Measurements from ENCODE around the gene WWC1. TPM values are rescaled to one million over a fixed set of nuclear protein-coding genes. Genes with fewer than 3 reads are reported as not detected.

The WWC1 gene
- total RNA-seq, 1 experiment from 2014 or later = 52.6 TPM

GRCh38 chr5:168350315-168350714, 58.9 kb downstream of the WWC1 start:
- CTCF ChIA-PET = no interaction called here
- H3K9me2 ChIP-seq (ENCODE audit: insufficient read depth) = no peaks in the 10 kb centered on the region
- POLR2A ChIA-PET = no interaction called here
- H3K27ac ChIP-seq (ENCODE audit: low read depth, low read length) = no peak overlapping the region
- no peak for ATAC-seq
- BruUV-seq (replicated peaks) = no TSS peak
- peaks cover 4% of the 10 kb centered on the region; the same call in 1 of the 2 replicates for H4K20me1 ChIP-seq (ENCODE audit: insufficient read depth)
- intact Hi-C loops (cut with micrococcal nuclease) = no loop called here
- peaks cover 85% of the 10 kb centered on the region for H3K79me2 ChIP-seq (ENCODE audit: insufficient read depth, low read length)
- H3K4me3 ChIP-seq (replicated peaks in 1 of 2; ENCODE audit: low read depth in 1 of 2, low read length in 2 of 2) = no peak overlapping the region
- no peak for DNase-seq (ENCODE audit: low read depth, low spot score)
- H3K4me2 ChIP-seq (ENCODE audit: low read length) = no peak overlapping the region
- H3K36me3 ChIP-seq (ENCODE audit: control insufficient read depth in 1 of 2, insufficient read depth in 2 of 2, low read length in 2 of 2) = no peaks in the 10 kb centered on the region
- no peak overlapping the region for H3K9ac ChIP-seq (ENCODE audit: low read length)
- H3K4me1 ChIP-seq (ENCODE audit: control insufficient read depth in 1 of 2, insufficient read depth in 2 of 2, low read length in 2 of 2) = peaks cover 14 to 40% of the 10 kb centered on the region in 2 experiments
- no peak for TF ChIP-seq CEBPB (IDR thresholded peaks at IDR 0.05; ENCODE audit: low read depth)
- TF ChIP-seq CBX3 (IDR thresholded peaks at IDR 0.05; ENCODE audit: low read depth) = no peak
- RAD21 ChIA-PET (ENCODE audit: low non-redundant PET in 1 of 2, low total read pairs in 2 of 2, uncharacterized antibody in 2 of 2, unreplicated experiment in 2 of 2) = no interaction called here
- no peaks in the 10 kb centered on the region for H3K27me3 ChIP-seq (ENCODE audit: insufficient read depth, low read length)
- no peaks in the 10 kb centered on the region for H3K9me3 ChIP-seq (ENCODE audit: control insufficient read depth in 1 of 2, insufficient read depth in 1 of 2, low read depth in 1 of 2, low read length in 2 of 2)
- H2AFZ ChIP-seq (ENCODE audit: low read depth, low read length, poor library complexity, severe bottlenecking) = no peak overlapping the region

GRCh38 chr5:168353216-168353957, 61.9 kb downstream of the WWC1 start:
- H2AFZ ChIP-seq (ENCODE audit: low read depth, low read length, poor library complexity, severe bottlenecking) = no peak overlapping the region
- no peak overlapping the region for H3K4me3 ChIP-seq (replicated peaks in 1 of 2; ENCODE audit: low read depth in 1 of 2, low read length in 2 of 2)
- peaks cover 6 to 37% of the 10 kb centered on the region in 2 experiments; a peak in 3 of 4 replicates for H3K4me1 ChIP-seq (ENCODE audit: control insufficient read depth in 1 of 2, insufficient read depth in 2 of 2, low read length in 2 of 2)
- DNase-seq (ENCODE audit: low read depth, low spot score) = no peak
- no peak for ATAC-seq
- no peak overlapping the region for H3K27ac ChIP-seq (ENCODE audit: low read depth, low read length)
- peaks cover 4% of the 10 kb centered on the region; the same call in 1 of the 2 replicates for H4K20me1 ChIP-seq (ENCODE audit: insufficient read depth)
- ChIA-PET RAD21 (ENCODE audit: low non-redundant PET in 1 of 2, low total read pairs in 2 of 2, uncharacterized antibody in 2 of 2, unreplicated experiment in 2 of 2) (no interaction called here), CTCF (no interaction called here), POLR2A (no interaction called here)
- no peaks in the 10 kb centered on the region for H3K27me3 ChIP-seq (ENCODE audit: insufficient read depth, low read length)
- BruUV-seq (replicated peaks) = no TSS peak
- no peak overlapping the region for H3K4me2 ChIP-seq (ENCODE audit: low read length)
- H3K9me2 ChIP-seq (ENCODE audit: insufficient read depth) = no peaks in the 10 kb centered on the region
- no peak overlapping the region for H3K9ac ChIP-seq (ENCODE audit: low read length)
- no peak for TF ChIP-seq MAX (IDR thresholded peaks at IDR 0.05)
- no peak for TF ChIP-seq REST (IDR thresholded peaks at IDR 0.05; ENCODE audit: low read depth)
- intact Hi-C loops (cut with micrococcal nuclease) = no loop called here
- H3K9me3 ChIP-seq (ENCODE audit: control insufficient read depth in 1 of 2, insufficient read depth in 1 of 2, low read depth in 1 of 2, low read length in 2 of 2) = no peaks in the 10 kb centered on the region
- peaks cover 84% of the 10 kb centered on the region for H3K79me2 ChIP-seq (ENCODE audit: insufficient read depth, low read length)
- no peaks in the 10 kb centered on the region for H3K36me3 ChIP-seq (ENCODE audit: control insufficient read depth in 1 of 2, insufficient read depth in 2 of 2, low read length in 2 of 2)
